Right lobe of liver (tissue), 4 donors: ENCODE measurements around the gene EPO.

ENCODE experiments used
- CTCF ChIP-seq, 4 donors: fragments of 200-600 bp in 3 of 4; fragments of 450-650 bp in 1 of 4; IDR thresholded peaks; one replicate each; pipeline versions ENCODE4 v1.5.1 to v1.8.0; 2016 to 2022; ENCODE audit warnings: antibody characterized with exemption in 4 of 4, mild to moderate bottlenecking in 2 of 4
- POLR2A ChIP-seq: fragments of 450-650 bp; IDR thresholded peaks from one replicate; pipeline ENCODE4 v1.6.1; 2017; ENCODE audit warnings: antibody characterized with exemption, mild to moderate bottlenecking
- donor health status: DM: no; HTN: no; CAD: no.
- donor health status: DM: no; HTN: no; CAD: no.
- donor health status: DM: no; HTN: yes; CAD: no.

GRCh38 chr7:100752994-100753393 lies 32.7 kb downstream of the EPO start:
- TF ChIP-seq CTCF (IDR thresholded peaks at IDR 0.05) (no peak), POLR2A (no peak)
